Esophagus muscularis mucosa (tissue), 4 donors: ENCODE results near the gene SEMA5A.

Source experiments
- EP300 ChIP-seq: sonication (generic); formaldehyde crosslinking; IDR thresholded peaks from one replicate; pipeline ENCODE4 v1.6.1; 2017; ENCODE audit warnings: antibody characterized with exemption
- POLR2A ChIP-seq: fragments of 450-650 bp; IDR thresholded peaks from one replicate; pipeline ENCODE4 v1.6.1; 2017; ENCODE audit warnings: antibody characterized with exemption, moderate library complexity, mild to moderate bottlenecking, low read depth
- POLR2AphosphoS5 ChIP-seq, 2 donors: sonication (generic); formaldehyde crosslinking; IDR thresholded peaks; one replicate each; pipeline ENCODE4 v1.6.1; 2017; ENCODE audit warnings: antibody characterized with exemption in 2 of 2
- TF ChIP-seq, protein P1 (sequence below), 3 experiments: fragments of 200-600 bp in 2 of 3; fragments of 450-650 bp in 1 of 3; sonication (generic) in 2 of 3; IDR thresholded peaks; one replicate each; pipeline ENCODE4 v1.5.1; 2017 to 2019; ENCODE audit warnings: antibody characterized with exemption in 3 of 3, mild to moderate bottlenecking in 2 of 3, moderate library complexity in 1 of 3

DNA sequence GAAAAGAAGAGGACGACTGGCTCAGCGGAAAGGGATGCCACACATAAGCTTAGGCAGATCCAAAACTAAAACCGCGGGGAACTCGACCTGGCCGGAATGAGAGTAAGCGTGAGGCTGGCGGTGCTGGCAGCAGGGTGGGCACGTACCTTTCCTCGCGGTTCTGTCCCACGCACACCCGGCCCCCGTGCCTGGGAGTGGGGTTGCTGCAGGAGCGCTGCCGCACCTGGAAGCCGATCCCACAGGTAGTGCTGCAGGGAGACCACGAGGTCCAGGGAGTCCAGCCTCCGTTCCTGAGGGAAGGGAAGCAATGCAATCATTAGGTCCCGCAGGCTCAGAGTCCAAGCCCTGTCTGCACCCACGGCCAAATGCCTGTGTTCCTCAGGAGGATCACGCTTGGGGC lies 427.0 kb downstream of the SEMA5A start:
- TF ChIP-seq, protein P1, sequence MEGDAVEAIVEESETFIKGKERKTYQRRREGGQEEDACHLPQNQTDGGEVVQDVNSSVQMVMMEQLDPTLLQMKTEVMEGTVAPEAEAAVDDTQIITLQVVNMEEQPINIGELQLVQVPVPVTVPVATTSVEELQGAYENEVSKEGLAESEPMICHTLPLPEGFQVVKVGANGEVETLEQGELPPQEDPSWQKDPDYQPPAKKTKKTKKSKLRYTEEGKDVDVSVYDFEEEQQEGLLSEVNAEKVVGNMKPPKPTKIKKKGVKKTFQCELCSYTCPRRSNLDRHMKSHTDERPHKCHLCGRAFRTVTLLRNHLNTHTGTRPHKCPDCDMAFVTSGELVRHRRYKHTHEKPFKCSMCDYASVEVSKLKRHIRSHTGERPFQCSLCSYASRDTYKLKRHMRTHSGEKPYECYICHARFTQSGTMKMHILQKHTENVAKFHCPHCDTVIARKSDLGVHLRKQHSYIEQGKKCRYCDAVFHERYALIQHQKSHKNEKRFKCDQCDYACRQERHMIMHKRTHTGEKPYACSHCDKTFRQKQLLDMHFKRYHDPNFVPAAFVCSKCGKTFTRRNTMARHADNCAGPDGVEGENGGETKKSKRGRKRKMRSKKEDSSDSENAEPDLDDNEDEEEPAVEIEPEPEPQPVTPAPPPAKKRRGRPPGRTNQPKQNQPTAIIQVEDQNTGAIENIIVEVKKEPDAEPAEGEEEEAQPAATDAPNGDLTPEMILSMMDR (IDR thresholded peaks at IDR 0.05): no peak
- TF ChIP-seq POLR2AphosphoS5 (IDR thresholded peaks at IDR 0.05) (no peak), POLR2A (no peak), EP300 (no peak)
